Liver (tissue), 3 donors: Measurements from ENCODE around the gene HGS.

Experiments used
- EGR1 ChIP-seq, 2 donors: IDR thresholded peaks; 2 replicates each; pipeline ENCODE4 v1.6.1; 2016 to 2018; ENCODE audit warnings: antibody characterized with exemption in 2 of 2, low read depth in 2 of 2
- GABPA ChIP-seq, 2 donors: IDR thresholded peaks in 1 of 2; conservative IDR thresholded peaks in 1 of 2; 2 replicates each; pipeline ENCODE4 v1.6.1; 2016; ENCODE audit warnings: antibody characterized with exemption in 2 of 2, mild to moderate bottlenecking in 1 of 2, moderate library complexity in 1 of 2
- HNF4G ChIP-seq: IDR thresholded peaks from 2 replicates; pipeline ENCODE4 v1.6.1; 2016; ENCODE audit warnings: antibody characterized with exemption
- JUND ChIP-seq, 2 donors: IDR thresholded peaks; 2 replicates each; pipeline ENCODE4 v1.6.1; 2016; ENCODE audit warnings: antibody characterized with exemption in 2 of 2
- RAD21 ChIP-seq, 2 donors: IDR thresholded peaks; 2 replicates each; pipeline ENCODE4 v1.6.1; 2016; ENCODE audit warnings: antibody characterized with exemption in 2 of 2, mild to moderate bottlenecking in 2 of 2
- RXRA ChIP-seq, 2 donors: IDR thresholded peaks; 2 replicates each; pipeline ENCODE4 v1.6.1; 2017 to 2018; ENCODE audit warnings: antibody characterized with exemption in 2 of 2, mild to moderate bottlenecking in 1 of 2
- SP1 ChIP-seq: IDR thresholded peaks from 2 replicates; pipeline ENCODE4 v1.6.1; 2018; ENCODE audit warnings: antibody characterized with exemption, mild to moderate bottlenecking
- TAF1 ChIP-seq: conservative IDR thresholded peaks from 2 replicates; pipeline ENCODE4 v1.6.1; 2016; ENCODE audit warnings: antibody characterized with exemption, mild to moderate bottlenecking
- YY1 ChIP-seq: IDR thresholded peaks from 2 replicates; pipeline ENCODE4 v1.6.1; 2016; ENCODE audit warnings: antibody characterized with exemption, mild to moderate bottlenecking
- TF ChIP-seq, protein P1 (sequence below): fragments of 150-350 bp; IDR thresholded peaks from 2 replicates; pipeline ENCODE4 v1.5.1; 2017; ENCODE audit warnings: improper control_type of control experiment, low read depth, low read length; ENCODE audit not compliant: missing input control
- TF ChIP-seq, protein P2 (sequence below): IDR thresholded peaks from 2 replicates; pipeline ENCODE4 v1.6.1; 2016; ENCODE audit warnings: antibody characterized with exemption
- TF ChIP-seq, protein P3 (sequence below): IDR thresholded peaks from 2 replicates; pipeline ENCODE4 v1.6.1; 2016; ENCODE audit warnings: antibody characterized with exemption, mild to moderate bottlenecking
- TF ChIP-seq, protein P4 (sequence below): IDR thresholded peaks from 2 replicates; pipeline ENCODE4 v1.6.1; 2016; ENCODE audit warnings: antibody characterized with exemption
- TF ChIP-seq, protein P5 (sequence below): IDR thresholded peaks from 2 replicates; pipeline ENCODE4 v1.6.1; 2016; ENCODE audit warnings: antibody characterized with exemption
- donor health status: healthy.
- donor health status: healthy.

DNA sequence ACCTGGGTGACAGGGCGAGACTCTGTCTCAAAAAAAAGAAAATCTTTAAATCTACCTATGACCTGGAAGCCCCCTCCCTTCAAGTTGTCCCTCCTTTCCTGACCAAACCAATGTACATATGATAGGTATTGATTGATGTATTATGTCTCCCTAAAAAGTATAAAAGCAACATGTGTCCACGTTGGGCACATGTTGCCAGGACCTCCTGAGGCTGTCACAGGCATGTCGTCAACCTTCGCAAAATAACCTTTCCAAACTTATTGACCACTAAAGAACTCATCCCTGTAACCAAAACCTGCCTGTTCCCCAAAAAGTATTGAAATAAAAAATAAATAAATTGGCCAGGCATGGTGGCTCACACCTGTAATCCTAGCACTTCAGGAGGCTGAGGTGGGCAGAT is 21.8 kb upstream of the HGS start:
- TF ChIP-seq, protein P1, sequence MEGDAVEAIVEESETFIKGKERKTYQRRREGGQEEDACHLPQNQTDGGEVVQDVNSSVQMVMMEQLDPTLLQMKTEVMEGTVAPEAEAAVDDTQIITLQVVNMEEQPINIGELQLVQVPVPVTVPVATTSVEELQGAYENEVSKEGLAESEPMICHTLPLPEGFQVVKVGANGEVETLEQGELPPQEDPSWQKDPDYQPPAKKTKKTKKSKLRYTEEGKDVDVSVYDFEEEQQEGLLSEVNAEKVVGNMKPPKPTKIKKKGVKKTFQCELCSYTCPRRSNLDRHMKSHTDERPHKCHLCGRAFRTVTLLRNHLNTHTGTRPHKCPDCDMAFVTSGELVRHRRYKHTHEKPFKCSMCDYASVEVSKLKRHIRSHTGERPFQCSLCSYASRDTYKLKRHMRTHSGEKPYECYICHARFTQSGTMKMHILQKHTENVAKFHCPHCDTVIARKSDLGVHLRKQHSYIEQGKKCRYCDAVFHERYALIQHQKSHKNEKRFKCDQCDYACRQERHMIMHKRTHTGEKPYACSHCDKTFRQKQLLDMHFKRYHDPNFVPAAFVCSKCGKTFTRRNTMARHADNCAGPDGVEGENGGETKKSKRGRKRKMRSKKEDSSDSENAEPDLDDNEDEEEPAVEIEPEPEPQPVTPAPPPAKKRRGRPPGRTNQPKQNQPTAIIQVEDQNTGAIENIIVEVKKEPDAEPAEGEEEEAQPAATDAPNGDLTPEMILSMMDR: no peak
- TF ChIP-seq RAD21 (IDR thresholded peaks at IDR 0.05): no peak
- TF ChIP-seq SP1: no peak
- TF ChIP-seq, protein P2, sequence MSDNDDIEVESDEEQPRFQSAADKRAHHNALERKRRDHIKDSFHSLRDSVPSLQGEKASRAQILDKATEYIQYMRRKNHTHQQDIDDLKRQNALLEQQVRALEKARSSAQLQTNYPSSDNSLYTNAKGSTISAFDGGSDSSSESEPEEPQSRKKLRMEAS: no peak
- no peak for TF ChIP-seq HNF4G
- TF ChIP-seq TAF1: no peak
- no peak for TF ChIP-seq GABPA (IDR thresholded peaks at IDR 0.05 in 1 of 2, conservative IDR thresholded peaks at IDR 0.05 in 1 of 2)
- TF ChIP-seq, protein P3, sequence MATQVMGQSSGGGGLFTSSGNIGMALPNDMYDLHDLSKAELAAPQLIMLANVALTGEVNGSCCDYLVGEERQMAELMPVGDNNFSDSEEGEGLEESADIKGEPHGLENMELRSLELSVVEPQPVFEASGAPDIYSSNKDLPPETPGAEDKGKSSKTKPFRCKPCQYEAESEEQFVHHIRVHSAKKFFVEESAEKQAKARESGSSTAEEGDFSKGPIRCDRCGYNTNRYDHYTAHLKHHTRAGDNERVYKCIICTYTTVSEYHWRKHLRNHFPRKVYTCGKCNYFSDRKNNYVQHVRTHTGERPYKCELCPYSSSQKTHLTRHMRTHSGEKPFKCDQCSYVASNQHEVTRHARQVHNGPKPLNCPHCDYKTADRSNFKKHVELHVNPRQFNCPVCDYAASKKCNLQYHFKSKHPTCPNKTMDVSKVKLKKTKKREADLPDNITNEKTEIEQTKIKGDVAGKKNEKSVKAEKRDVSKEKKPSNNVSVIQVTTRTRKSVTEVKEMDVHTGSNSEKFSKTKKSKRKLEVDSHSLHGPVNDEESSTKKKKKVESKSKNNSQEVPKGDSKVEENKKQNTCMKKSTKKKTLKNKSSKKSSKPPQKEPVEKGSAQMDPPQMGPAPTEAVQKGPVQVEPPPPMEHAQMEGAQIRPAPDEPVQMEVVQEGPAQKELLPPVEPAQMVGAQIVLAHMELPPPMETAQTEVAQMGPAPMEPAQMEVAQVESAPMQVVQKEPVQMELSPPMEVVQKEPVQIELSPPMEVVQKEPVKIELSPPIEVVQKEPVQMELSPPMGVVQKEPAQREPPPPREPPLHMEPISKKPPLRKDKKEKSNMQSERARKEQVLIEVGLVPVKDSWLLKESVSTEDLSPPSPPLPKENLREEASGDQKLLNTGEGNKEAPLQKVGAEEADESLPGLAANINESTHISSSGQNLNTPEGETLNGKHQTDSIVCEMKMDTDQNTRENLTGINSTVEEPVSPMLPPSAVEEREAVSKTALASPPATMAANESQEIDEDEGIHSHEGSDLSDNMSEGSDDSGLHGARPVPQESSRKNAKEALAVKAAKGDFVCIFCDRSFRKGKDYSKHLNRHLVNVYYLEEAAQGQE: no peak
- TF ChIP-seq, protein P4, sequence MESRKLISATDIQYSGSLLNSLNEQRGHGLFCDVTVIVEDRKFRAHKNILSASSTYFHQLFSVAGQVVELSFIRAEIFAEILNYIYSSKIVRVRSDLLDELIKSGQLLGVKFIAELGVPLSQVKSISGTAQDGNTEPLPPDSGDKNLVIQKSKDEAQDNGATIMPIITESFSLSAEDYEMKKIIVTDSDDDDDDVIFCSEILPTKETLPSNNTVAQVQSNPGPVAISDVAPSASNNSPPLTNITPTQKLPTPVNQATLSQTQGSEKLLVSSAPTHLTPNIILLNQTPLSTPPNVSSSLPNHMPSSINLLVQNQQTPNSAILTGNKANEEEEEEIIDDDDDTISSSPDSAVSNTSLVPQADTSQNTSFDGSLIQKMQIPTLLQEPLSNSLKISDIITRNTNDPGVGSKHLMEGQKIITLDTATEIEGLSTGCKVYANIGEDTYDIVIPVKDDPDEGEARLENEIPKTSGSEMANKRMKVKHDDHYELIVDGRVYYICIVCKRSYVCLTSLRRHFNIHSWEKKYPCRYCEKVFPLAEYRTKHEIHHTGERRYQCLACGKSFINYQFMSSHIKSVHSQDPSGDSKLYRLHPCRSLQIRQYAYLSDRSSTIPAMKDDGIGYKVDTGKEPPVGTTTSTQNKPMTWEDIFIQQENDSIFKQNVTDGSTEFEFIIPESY: no peak
- TF ChIP-seq JUND (IDR thresholded peaks at IDR 0.05): no peak
- no peak for TF ChIP-seq EGR1 (IDR thresholded peaks at IDR 0.05; ENCODE audit: low read depth in 2 of 2)
- TF ChIP-seq, protein P5, sequence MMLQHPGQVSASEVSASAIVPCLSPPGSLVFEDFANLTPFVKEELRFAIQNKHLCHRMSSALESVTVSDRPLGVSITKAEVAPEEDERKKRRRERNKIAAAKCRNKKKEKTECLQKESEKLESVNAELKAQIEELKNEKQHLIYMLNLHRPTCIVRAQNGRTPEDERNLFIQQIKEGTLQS: no peak
- no peak for TF ChIP-seq YY1
- TF ChIP-seq RXRA (IDR thresholded peaks at IDR 0.05): no peak
